Pancreas (tissue), 10 donors: Measurements from ENCODE around the gene GNMT. TPM values are rescaled to one million over a fixed set of nuclear protein-coding genes. Genes with fewer than 3 reads are reported as not detected.

Experiments
- ATAC-seq, 4 donors: fragments of 200-7000 bp; cut with Tn5 transposase; one replicate each; pipeline versions ENCODE4 v1.8.0 to v1.9.1; 2020; ENCODE audit warnings: mild to moderate bottlenecking in 4 of 4, moderate library complexity in 4 of 4
- DNase-seq, 6 donors: peaks; one replicate each; pipeline ENCODE4 v3.0.0-alpha.2; 2020
- FAIRE-seq: peaks from 2 replicates; lab custom pipeline; 2012; peaks lifted over from hg19 to GRCh38; lab: Jason Lieb, UNC
- H3K27ac ChIP-seq, 4 donors: fragments of 200-600 bp; sonication (generic); 1 replicate in 3 of 4; 2 replicates in 1 of 4; pipeline versions ENCODE4 v1.5.0 to v1.8.0; 2020
- H3K27me3 ChIP-seq, 4 donors: fragments of 200-600 bp; one replicate each; pipeline ENCODE4 v1.8.0; 2021
- H3K36me3 ChIP-seq, 3 donors: fragments of 200-600 bp; sonication (generic) in 1 of 3; one replicate each; pipeline versions ENCODE4 v1.5.0 to v1.8.0; 2020 to 2021
- H3K4me1 ChIP-seq, 3 donors: fragments of 200-600 bp; one replicate each; pipeline ENCODE4 v1.8.0; 2021
- H3K4me3 ChIP-seq, 4 donors: fragments of 200-600 bp; sonication (generic) in 2 of 4; one replicate each; pipeline versions ENCODE4 v1.5.0 to v1.8.0; 2020 to 2021
- H3K9me3 ChIP-seq, 4 donors: fragments of 200-600 bp; one replicate each; pipeline ENCODE4 v1.8.0; 2021
- WGBS, 2 donors: extraction: QIAGEN DNeasy Blood & Tissue Kit; methylation state at CpG; one replicate each; pipeline ENCODE4 v1.1.7; 2013; 5-methylcytosine and 5-hydroxymethylcytosine counted together
- intact Hi-C, 3 donors: fragments of 100-400 bp; cut with DNase I; formaldehyde crosslinking; loops; one replicate each; pipeline versions ENCODE4 v1.11.1 to v1.14.2; 2022
- polyA plus RNA-seq, 2 donors: library from polyadenylated mRNA; stranded (reverse); fragments of 200-250 nt; gene quantifications; one replicate each; pipeline ENCODE4 v1.2.3, GENCODE V29; 2013
- total RNA-seq, 6 donors: library from RNA; stranded (reverse); fragmentation: NEBNext Ultra II Directional in 4 of 6; extraction: Animal tissue kit (Norgen Biotek cat#: 25700) in 4 of 6; gene quantifications; one replicate each; pipeline versions ENCODE4 v1.2.1 to v1.2.4, GENCODE V29; 2021 to 2023
- TF ChIP-seq, protein P1 (sequence below), 4 donors: fragments of 200-600 bp; sonication (generic) in 3 of 4; IDR thresholded peaks; one replicate each; pipeline versions ENCODE4 v1.5.0 to v1.8.0; 2021; ENCODE audit warnings: antibody characterized with exemption in 4 of 4
- donor health status: healthy with polysubstance abuse.
- donor health status: DM: no; HTN: no; CAD: no; lungs with moderate emphysema.
- donor health status: DM: no; HTN: no; CAD: no.
- donor health status: control.
- donor health status: control.
- donor health status: Bipolar disorder and iron deficiency.
- donor health status: DM: yes; HTN: yes; CAD: no.
- donor health status: DM: no; HTN: no; CAD: no.
- donor health status: DM: no; HTN: no; CAD: no.
- donor health status: DM: yes; HTN: yes; CAD: no.

The GNMT gene
- total and polyA plus RNA-seq, 8 donors, result 19.0 to 443 (median 102) TPM

DNA sequence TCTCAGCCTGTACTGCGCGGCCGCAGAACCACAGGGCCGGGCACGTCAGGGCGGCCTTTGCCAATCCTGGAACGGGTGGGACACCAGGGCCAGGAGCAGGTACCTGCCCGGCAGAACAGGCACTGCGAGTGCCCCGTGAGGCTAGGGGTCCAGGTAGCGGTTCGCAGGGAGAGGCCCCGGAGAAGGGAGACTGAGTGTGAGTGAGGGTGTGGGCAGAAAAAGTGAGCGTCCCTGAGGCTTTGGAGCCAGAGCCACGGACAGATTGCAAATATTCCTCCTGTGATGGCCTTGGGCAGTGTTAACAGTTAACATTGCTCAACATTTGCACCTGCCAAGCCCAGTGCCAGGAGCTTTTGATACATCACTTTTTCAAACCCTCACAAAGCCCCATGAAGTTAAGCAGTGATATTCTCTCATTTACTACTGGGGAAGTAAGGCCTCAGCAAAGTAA, 491 bp downstream of the GNMT start:
- intact Hi-C loops, result no loop called here
- Histone ChIP-seq H3K27me3 (no peaks in the 10 kb centered on the region), H3K36me3 (peaks cover 0 to 28% (median 11%) of the 10 kb centered on the region in 3 donors), H3K27ac (peak overlapping the region; percentile 91 to 98 (median 95)), H3K9me3 (no peaks in the 10 kb centered on the region), H3K4me1 (peaks cover 0 to 13% (median 0%) of the 10 kb centered on the region in 3 donors), H3K4me3 (peak overlapping the region; percentile 45 to 78 (median 66))
- 5 to 7% methylated on average over 15 of the region's 15 CpGs for WGBS, 2 donors
- TF ChIP-seq, protein P1, sequence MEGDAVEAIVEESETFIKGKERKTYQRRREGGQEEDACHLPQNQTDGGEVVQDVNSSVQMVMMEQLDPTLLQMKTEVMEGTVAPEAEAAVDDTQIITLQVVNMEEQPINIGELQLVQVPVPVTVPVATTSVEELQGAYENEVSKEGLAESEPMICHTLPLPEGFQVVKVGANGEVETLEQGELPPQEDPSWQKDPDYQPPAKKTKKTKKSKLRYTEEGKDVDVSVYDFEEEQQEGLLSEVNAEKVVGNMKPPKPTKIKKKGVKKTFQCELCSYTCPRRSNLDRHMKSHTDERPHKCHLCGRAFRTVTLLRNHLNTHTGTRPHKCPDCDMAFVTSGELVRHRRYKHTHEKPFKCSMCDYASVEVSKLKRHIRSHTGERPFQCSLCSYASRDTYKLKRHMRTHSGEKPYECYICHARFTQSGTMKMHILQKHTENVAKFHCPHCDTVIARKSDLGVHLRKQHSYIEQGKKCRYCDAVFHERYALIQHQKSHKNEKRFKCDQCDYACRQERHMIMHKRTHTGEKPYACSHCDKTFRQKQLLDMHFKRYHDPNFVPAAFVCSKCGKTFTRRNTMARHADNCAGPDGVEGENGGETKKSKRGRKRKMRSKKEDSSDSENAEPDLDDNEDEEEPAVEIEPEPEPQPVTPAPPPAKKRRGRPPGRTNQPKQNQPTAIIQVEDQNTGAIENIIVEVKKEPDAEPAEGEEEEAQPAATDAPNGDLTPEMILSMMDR (IDR thresholded peaks at IDR 0.05), result no peak
- FAIRE-seq (no peak), ATAC-seq (peak; percentile 52 to 81 (median 66)), DNase-seq (peak in 3 of 6 donors; percentile 64 to 75 (median 71))

GRCh38 chr6:42962096-42962495, 1.5 kb downstream of the GNMT start:
- TF ChIP-seq, protein P1 (IDR thresholded peaks at IDR 0.05), result no peak
- intact Hi-C loops, result no loop called here
- H3K36me3 ChIP-seq, result peaks cover 0 to 35% (median 14%) of the 10 kb centered on the region in 3 donors
- no peaks in the 10 kb centered on the region for H3K9me3 ChIP-seq
- no peak for ATAC-seq
- peaks cover 0 to 13% (median 0%) of the 10 kb centered on the region in 3 donors for H3K4me1 ChIP-seq
- H3K4me3 ChIP-seq, result peak overlapping the region in 2 of 4 donors; percentile 45 to 78
- WGBS, 2 donors, result 51 to 80% methylated on average over 12 of the region's 12 CpGs
- peak in 1 of 6 donors; percentile 64 for DNase-seq
- no peaks in the 10 kb centered on the region for H3K27me3 ChIP-seq
- peak overlapping the region in 2 of 4 donors; percentile 94 to 96 for H3K27ac ChIP-seq
- no peak for FAIRE-seq

GRCh38 chr6:42962502-42963178, 2.1 kb downstream of the GNMT start:
- ATAC-seq (no peak), DNase-seq (peak in 2 of 6 donors; percentile 43 to 72), FAIRE-seq (no peak)
- WGBS, 2 donors, result 50 to 70% methylated on average over 11 to 13 of the region's 13 CpGs
- Histone ChIP-seq H3K4me3 (peak overlapping the region in 2 of 4 donors; percentile 45 to 78), H3K36me3 (peaks cover 0 to 35% (median 14%) of the 10 kb centered on the region in 3 donors), H3K27ac (peak overlapping the region in 2 of 4 donors; percentile 94 to 96), H3K9me3 (no peaks in the 10 kb centered on the region), H3K27me3 (no peaks in the 10 kb centered on the region), H3K4me1 (peaks cover 0 to 13% (median 0%) of the 10 kb centered on the region in 3 donors)
- TF ChIP-seq, protein P1 (IDR thresholded peaks at IDR 0.05), result no peak
- intact Hi-C loops, result no loop called here

- H3K36me3 ChIP-seq, result peaks cover 0 to 35% (median 14%) of the 10 kb centered on the region in 3 donors
- WGBS, 2 donors, result 59 to 64% methylated on average over 12 of the region's 12 CpGs
- peak in 1 of 6 donors; percentile 73 for DNase-seq
- no peaks in the 10 kb centered on the region for H3K27me3 ChIP-seq
- intact Hi-C loops, result no loop called here
- TF ChIP-seq, protein P1 (IDR thresholded peaks at IDR 0.05), result no peak
- H3K4me3 ChIP-seq, result no peak overlapping the region
- H3K9me3 ChIP-seq, result no peaks in the 10 kb centered on the region
- no peak for FAIRE-seq
- H3K27ac ChIP-seq, result no peak overlapping the region
- no peak for ATAC-seq
- H3K4me1 ChIP-seq, result peaks cover 0 to 13% (median 0%) of the 10 kb centered on the region in 3 donors
Measured at GRCh38 chr6:42963179-42963854, 2.8 kb downstream of the GNMT start.
